Smooth muscle cell of bladder (primary cell): Measurements from ENCODE around the gene PER2. TPM values are rescaled to one million over a fixed set of nuclear protein-coding genes. Genes with fewer than 3 reads are reported as not detected.

Experiments used
- total RNA-seq: library from RNA; depleted of rRNA; stranded (reverse); fragments of >200 nt; gene quantifications from 2 replicates; pipeline ENCODE4 v1.2.3, GENCODE V29; 2014

PER2 gene, protein sequence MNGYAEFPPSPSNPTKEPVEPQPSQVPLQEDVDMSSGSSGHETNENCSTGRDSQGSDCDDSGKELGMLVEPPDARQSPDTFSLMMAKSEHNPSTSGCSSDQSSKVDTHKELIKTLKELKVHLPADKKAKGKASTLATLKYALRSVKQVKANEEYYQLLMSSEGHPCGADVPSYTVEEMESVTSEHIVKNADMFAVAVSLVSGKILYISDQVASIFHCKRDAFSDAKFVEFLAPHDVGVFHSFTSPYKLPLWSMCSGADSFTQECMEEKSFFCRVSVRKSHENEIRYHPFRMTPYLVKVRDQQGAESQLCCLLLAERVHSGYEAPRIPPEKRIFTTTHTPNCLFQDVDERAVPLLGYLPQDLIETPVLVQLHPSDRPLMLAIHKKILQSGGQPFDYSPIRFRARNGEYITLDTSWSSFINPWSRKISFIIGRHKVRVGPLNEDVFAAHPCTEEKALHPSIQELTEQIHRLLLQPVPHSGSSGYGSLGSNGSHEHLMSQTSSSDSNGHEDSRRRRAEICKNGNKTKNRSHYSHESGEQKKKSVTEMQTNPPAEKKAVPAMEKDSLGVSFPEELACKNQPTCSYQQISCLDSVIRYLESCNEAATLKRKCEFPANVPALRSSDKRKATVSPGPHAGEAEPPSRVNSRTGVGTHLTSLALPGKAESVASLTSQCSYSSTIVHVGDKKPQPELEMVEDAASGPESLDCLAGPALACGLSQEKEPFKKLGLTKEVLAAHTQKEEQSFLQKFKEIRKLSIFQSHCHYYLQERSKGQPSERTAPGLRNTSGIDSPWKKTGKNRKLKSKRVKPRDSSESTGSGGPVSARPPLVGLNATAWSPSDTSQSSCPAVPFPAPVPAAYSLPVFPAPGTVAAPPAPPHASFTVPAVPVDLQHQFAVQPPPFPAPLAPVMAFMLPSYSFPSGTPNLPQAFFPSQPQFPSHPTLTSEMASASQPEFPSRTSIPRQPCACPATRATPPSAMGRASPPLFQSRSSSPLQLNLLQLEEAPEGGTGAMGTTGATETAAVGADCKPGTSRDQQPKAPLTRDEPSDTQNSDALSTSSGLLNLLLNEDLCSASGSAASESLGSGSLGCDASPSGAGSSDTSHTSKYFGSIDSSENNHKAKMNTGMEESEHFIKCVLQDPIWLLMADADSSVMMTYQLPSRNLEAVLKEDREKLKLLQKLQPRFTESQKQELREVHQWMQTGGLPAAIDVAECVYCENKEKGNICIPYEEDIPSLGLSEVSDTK (N-terminal part only)
- 2.0 and 2.8 TPM in 2 replicates for total RNA-seq

DNA sequence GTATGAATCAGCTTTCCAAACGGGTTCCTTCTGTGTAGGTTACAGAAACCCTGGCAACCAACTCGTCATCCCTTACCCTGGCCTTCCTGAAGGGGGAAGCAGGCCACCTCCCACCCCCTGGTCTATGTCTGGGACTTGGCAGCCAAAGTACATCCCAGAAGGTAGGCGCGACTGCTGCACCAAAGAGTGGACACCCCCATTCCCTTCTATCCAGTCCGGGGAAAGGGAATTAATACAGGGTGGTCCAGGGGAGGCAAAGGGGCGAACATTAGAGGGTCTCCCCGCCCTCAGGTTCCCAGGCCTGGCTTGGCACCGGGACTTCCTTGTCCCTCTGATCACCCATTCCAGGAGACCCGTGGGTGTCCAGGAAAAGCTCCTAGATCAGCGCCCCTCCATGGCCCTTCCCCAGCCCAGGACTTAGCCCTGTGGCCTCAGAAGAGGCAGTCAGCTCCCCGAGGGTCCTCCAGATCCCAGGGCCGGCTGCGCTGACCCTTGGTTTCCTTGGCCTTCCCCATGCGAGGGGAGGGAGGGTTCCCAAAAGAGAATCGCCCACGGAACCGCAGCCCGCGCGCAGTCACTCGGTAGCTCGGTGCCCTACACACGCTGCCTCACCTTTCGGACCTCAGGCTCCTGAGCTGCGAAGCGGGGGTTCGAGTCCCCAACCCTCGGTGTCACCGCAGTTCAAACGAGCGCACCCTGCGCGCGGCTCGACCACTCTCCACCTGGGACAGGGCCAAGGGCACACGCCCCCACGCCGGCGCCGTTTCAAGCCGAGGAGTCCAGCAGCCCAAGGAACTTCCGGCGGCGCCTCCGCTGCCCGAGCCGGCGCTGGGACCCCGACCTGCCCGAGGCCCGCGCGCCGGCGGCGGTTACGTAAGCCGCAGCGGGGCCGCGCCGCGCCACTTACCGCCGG is at the start of gene PER2:
Gene PER2 (minus strand): TSS at position 874 of the 913 bp plus-strand sequence. CDS start 10,674 bp downstream, outside the sequence.

DNA sequence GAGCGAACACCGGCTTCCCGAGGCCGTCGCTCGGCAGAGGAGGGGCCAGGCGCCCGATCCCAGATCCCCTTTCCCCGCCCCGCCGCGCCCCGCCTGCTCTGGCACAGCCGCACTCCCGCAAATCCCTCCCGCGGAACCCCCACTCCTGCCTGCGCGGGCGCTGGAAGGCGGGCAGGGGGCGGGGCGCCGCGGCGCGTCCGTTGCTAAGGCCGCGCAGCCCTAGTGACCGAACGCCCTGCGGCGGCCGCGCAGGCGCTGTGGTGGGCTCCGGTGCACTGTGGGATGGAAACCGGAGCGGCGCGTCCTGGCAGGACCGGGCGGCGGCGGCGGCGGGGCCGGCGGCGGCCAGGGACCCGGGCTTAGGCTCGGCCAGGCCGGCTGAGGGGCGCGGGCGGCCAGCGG is 31.8 kb upstream of the PER2 start, which contains the start of gene TRAF3IP1:
Gene TRAF3IP1 (plus strand): TSS at position 273 of the 402 bp plus-strand sequence. CDS start 145 bp downstream, outside the sequence.

DNA sequence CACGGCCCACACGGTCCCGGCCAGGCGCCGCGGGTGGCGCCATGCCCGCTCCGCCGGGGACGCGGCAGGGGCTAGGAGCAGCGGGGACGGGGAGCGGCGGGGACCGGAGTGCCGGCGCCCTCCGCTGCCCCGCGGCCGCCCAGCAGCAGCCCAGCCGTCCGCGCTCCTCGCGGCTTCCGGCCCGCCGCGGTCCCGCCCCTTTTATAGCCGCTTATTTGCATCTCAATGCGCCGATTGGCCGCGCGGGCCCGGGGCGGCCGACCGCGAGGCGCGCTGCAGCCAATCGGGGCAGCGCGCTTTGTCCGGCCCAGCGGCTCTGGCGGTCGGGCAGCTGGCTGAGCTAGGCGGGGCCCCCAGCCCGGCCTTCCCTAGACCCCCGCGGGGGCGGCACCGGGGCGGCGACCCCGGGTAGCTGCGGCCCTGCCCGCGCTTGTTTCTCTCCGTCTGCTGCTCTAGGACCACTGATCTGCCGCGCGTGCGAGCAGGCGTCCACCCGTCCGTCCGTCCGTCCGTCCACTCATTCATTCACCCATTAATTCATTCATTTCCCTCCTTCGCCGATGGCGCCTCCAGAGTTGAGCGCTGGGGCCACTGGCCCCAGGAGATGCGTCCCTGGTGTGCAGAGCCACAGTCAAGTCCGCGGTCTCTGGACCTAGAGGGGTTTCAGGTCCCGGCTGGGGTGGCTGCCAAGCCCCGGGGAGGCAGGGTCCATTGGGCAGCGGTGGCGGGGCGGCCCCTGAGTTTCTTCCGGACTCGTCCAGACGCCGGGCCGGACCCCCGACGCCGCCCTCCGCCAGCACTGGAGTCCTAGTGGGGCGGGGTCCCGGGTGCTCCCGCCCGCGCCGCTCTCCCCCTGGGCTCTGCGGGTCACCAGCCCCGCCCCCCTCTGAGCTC is 48.3 kb downstream of the PER2 start, which contains the start of gene HES6:
Gene HES6 (minus strand): TSS at position 176 of the 894 bp plus-strand sequence. CDS start 133 bp downstream, at position 43.

DNA sequence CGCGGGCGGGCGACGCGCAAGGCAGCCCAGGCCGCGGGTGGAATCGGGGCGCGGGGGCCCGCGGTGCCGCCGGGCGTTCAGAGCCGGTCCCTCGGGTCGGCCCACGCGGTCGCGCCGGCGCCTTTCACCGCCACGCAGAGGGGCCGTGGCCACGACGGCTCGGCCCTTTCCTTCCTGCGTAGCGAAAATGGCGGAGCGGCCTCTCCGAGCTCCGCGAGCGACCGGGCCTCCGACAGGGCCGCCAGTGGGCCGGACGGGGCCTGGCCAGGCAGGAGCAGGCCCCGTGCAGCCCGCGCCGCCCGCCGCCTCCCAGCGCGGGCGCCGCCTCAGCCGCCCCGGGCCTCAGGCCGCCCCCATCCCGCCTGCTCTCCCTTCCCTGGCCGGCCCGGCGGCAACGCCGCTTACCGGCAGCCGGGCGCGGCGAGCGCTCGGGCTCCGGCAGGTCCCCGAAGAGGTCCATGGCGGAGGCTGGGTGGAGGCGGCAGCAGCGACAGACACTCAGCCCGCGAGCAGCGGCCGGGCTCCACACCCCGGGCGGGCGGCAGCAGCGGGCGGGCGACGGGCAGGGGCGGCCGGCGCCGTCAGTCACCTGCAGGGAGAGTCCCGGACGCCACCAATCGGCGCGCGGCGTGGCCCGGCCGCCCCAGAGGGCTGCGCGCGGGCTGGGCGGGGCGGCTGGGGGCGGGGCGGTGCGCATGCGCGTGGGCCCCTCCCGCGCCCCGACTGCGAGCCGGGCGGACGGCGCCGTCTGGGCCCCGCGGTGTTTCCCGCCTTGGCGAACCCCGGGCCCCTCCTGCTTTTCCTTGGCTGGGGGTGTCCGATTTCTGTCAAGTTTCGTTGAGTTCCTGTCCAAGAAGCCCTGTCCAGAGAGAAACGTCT is 85.1 kb downstream of the PER2 start, which contains the start of gene ILKAP:
Gene ILKAP (minus strand): TSS at position 602 of the 879 bp plus-strand sequence. CDS start 142 bp downstream, at position 460.

Other genes starting within 250 kb of the PER2 start
- gene SCLY, start 227.6 kb downstream of the PER2 start, total RNA-seq, result 8.7 and 11.1 TPM in 2 replicates
- 2.3 and 2.4 TPM in 2 replicates for gene ESPNL, start 188.3 kb downstream of the PER2 start, total RNA-seq
- gene KLHL30, start 149.9 kb downstream of the PER2 start, total RNA-seq, result 0.46 and 0.57 TPM in 2 replicates
- 1.7 and 7.3 TPM in 2 replicates for gene ERFE, start 129.6 kb downstream of the PER2 start, total RNA-seq
- 18.9 and 21.0 TPM in 2 replicates for gene ILKAP, start 84.9 kb downstream of the PER2 start, total RNA-seq
- 0.92 and 4.0 TPM in 2 replicates for gene HES6, start 48.6 kb downstream of the PER2 start, total RNA-seq
- gene TRAF3IP1, start 31.9 kb upstream of the PER2 start, total RNA-seq, result 9.9 and 11.9 TPM in 2 replicates
- 17.1 and 24.0 TPM in 2 replicates for gene ASB1, start 138.3 kb upstream of the PER2 start, total RNA-seq